Heart left ventricle (tissue), 16 donors: Measurements from ENCODE around the gene FOXN1. TPM values are rescaled to one million over a fixed set of nuclear protein-coding genes. Genes with fewer than 3 reads are reported as not detected.
"Not testable (repeated sequence)": the region's sequence is repeated elsewhere in the genome, so short reads cannot be mapped to it uniquely, and the experiment has no call there.

Experiments
- ATAC-seq, 4 donors: fragments of 200-7000 bp; cut with Tn5 transposase; one replicate each; pipeline ENCODE4 v1.9.1; 2020 to 2022; ENCODE audit warnings: moderate library complexity in 4 of 4, mild to moderate bottlenecking in 3 of 4, moderate number of reproducible peaks in 1 of 4
- DNase-seq, 5 donors: peaks; one replicate each; pipeline ENCODE4 v3.0.0-alpha.2; 2020
- H3K27ac ChIP-seq, 12 donors: fragments of 200-600 bp; sonication (generic) in 4 of 12; one replicate each; pipeline versions ENCODE4 v1.5.0 to v1.8.0; 2016 to 2022; ENCODE audit warnings: mild to moderate bottlenecking in 2 of 12
- H3K27me3 ChIP-seq, 9 donors: fragments of 200-600 bp; sonication (generic) in 2 of 9; one replicate each; pipeline versions ENCODE4 v1.5.1 to v1.8.0; 2016 to 2022; ENCODE audit warnings: mild to moderate bottlenecking in 3 of 9
- H3K36me3 ChIP-seq, 9 donors: fragments of 200-600 bp; sonication (generic) in 2 of 9; one replicate each; pipeline versions ENCODE4 v1.5.0 to v1.8.0; 2018 to 2022; ENCODE audit warnings: mild to moderate bottlenecking in 2 of 9
- H3K4me1 ChIP-seq, 12 donors: fragments of 200-600 bp; sonication (generic) in 4 of 12; one replicate each; pipeline versions ENCODE4 v1.5.0 to v1.8.0; 2016 to 2022; ENCODE audit warnings: mild to moderate bottlenecking in 3 of 12
- H3K4me3 ChIP-seq, 12 donors: fragments of 200-600 bp; sonication (generic) in 4 of 12; one replicate each; pipeline versions ENCODE4 v1.5.0 to v1.8.0; 2017 to 2022; ENCODE audit warnings: mild to moderate bottlenecking in 9 of 12, moderate library complexity in 4 of 12
- H3K9me3 ChIP-seq, 12 donors: fragments of 200-600 bp; sonication (generic) in 4 of 12; one replicate each; pipeline versions ENCODE4 v1.5.0 to v1.8.0; 2016 to 2022; ENCODE audit warnings: mild to moderate bottlenecking in 1 of 12
- CTCF ChIP-seq, 12 donors: fragments of 200-600 bp; sonication (generic) in 4 of 12; IDR thresholded peaks; one replicate each; pipeline versions ENCODE4 v1.5.0 to v1.8.0; 2018 to 2022; ENCODE audit warnings: antibody characterized with exemption in 12 of 12, mild to moderate bottlenecking in 5 of 12
- POLR2A ChIP-seq, 2 donors: fragments of 450-650 bp; IDR thresholded peaks; one replicate each; pipeline ENCODE4 v1.6.1; 2017; ENCODE audit warnings: antibody characterized with exemption in 2 of 2, mild to moderate bottlenecking in 2 of 2, moderate library complexity in 2 of 2
- WGBS, 4 donors: extraction: QIAGEN DNeasy Blood & Tissue Kit in 2 of 4; methylation state at CpG; one replicate each; pipeline versions ENCODE4 v1.1.5 to v1.1.7; 2013 to 2018; 5-methylcytosine and 5-hydroxymethylcytosine counted together
- intact Hi-C, 10 donors: fragments of 100-400 bp; cut with DNase I; formaldehyde crosslinking; loops; one replicate each; pipeline versions ENCODE4 v1.11.1 to v1.14.2; 2022
- polyA plus RNA-seq, 2 donors: library from polyadenylated mRNA; stranded (reverse); fragments of 200-250 nt; gene quantifications; one replicate each; pipeline ENCODE4 v1.2.3, GENCODE V29; 2013
- total RNA-seq, 9 donors: library from RNA; depleted of rRNA in 2 of 9; stranded (reverse); fragments of >200 nt in 2 of 9; fragmentation: NEBNext Ultra II Directional in 3 of 9; extraction: Animal tissue kit (Norgen Biotek cat#: 25700) in 3 of 9; gene quantifications; one replicate each; pipeline versions ENCODE4 v1.1.0 to v1.2.4, GENCODE V29; 2016 to 2023
- donor health status: ischemic (EF 13 %, LVEDD 7.1; RV severe dilation, severe dysfunction).
- donor health status: healthy with polysubstance abuse.
- donor health status: DM: no; HTN: yes; CAD: no.
- donor health status: DM: no; HTN: no; CAD: no.
- donor health status: ischemic (EF 25% LVEDD 6.9; RV normal size, moderate dysfunction).
- donor health status: ischemic (EF 25% LVEDD 5.7; RV mildly dilated, moderate dysfunction).
- donor health status: healthy.
- donor health status: DM: yes; HTN: yes; CAD: no.
- donor health status: ischemic (EF 35%, LVEDD 5.7; RV mildly dilated, moderate dysfunction).
- donor health status: nonischemic (EF 11% LVEDD 7.7; RV severe dilation, severe dysfunction).
- donor health status: DM: yes; HTN: yes; CAD: no.
- donor health status: PGD.
- donor health status: ischemic (EF 29% LVEDD 5.4; RV normal size, mild dysfunction).
- donor health status: nonischemic (EF 23%, LVEDD 6.1; RV moderate dilation, normal function).

Gene FOXN1
- total and polyA plus RNA-seq, 11 donors: not detected

GRCh38 chr17:28574526-28574925, 68.4 kb downstream of the FOXN1 start:
- peak in 1 of 5 donors; percentile 51 for DNase-seq

GRCh38 chr17:28575126-28575795, 69.1 kb downstream of the FOXN1 start:
- Histone ChIP-seq H3K4me1 (peaks cover 0 to 48% (median 20%) of the 10 kb centered on the region in 12 donors), H3K9me3 (no peaks in the 10 kb centered on the region), H3K36me3 (peaks cover 0 to 12% (median 3%) of the 10 kb centered on the region in 9 donors), H3K4me3 (peak overlapping the region in 5 of 12 donors; percentile 44 to 55 (median 47)), H3K27me3 (no peaks in the 10 kb centered on the region), H3K27ac (peak overlapping the region in 9 of 12 donors; percentile 41 to 84 (median 72))
- intact Hi-C loops: loop anchor here in 1 of 10 donors (2.0 kb wide), 1 partner anchor 26 kb away; no protein-coding TSS in a partner anchor
- DNase-seq (peak; percentile 76 to 94 (median 87)), ATAC-seq (peak; percentile 72 to 76 (median 74))
- WGBS, 4 donors: 57 to 85% (median 71%) methylated on average over 10 to 14 of the region's 14 CpGs
- TF ChIP-seq POLR2A (IDR thresholded peaks at IDR 0.05) (no peak), CTCF (IDR thresholded peaks at IDR 0.05) (peak in 10 of 12 donors; percentile 8 to 52 (median 30))

More at GRCh38 chr17:28574526-28574925, 68.4 kb downstream of the FOXN1 start:
- intact Hi-C loops: loop anchor here in 2 of 10 donors (2.0 to 5.0 kb wide), 2 partner anchors 26 to 73 kb away; partner anchors contain the start of gene BLTP2 (in 1 of the 2)
- Histone ChIP-seq H3K4me1 (peaks cover 0 to 55% (median 28%) of the 10 kb centered on the region in 12 donors), H3K27ac (peak overlapping the region in 5 of 12 donors; percentile 34 to 74 (median 59)), H3K9me3 (no peaks in the 10 kb centered on the region), H3K27me3 (no peaks in the 10 kb centered on the region), H3K4me3 (peak overlapping the region in 1 of 12 donors; percentile 31), H3K36me3 (peaks cover 0 to 12% (median 3%) of the 10 kb centered on the region in 9 donors)
- WGBS, 4 donors: 53 to 74% (median 63%) methylated on average over 4 to 7 of the region's 7 CpGs
- TF ChIP-seq CTCF (IDR thresholded peaks at IDR 0.05) (no peak), POLR2A (IDR thresholded peaks at IDR 0.05) (no peak)
- no peak for ATAC-seq

GRCh38 chr17:28576016-28576415, 69.9 kb downstream of the FOXN1 start:
- H3K9me3 ChIP-seq, ATAC-seq, H3K27me3 ChIP-seq, DNase-seq, intact Hi-C loops: not testable (repeated sequence)
- 41 to 58% (median 55%) methylated on average over 3 of the region's 3 CpGs for WGBS, 4 donors
- Histone ChIP-seq H3K4me3 (peak overlapping the region in 10 of 12 donors; percentile 4 to 55 (median 45)), H3K36me3 (peaks cover 0 to 12% (median 3%) of the 10 kb centered on the region in 9 donors), H3K4me1 (peaks cover 0 to 44% (median 18%) of the 10 kb centered on the region in 12 donors), H3K27ac (peak overlapping the region in 10 of 12 donors; percentile 17 to 84 (median 72))

- peak; percentile 87 to 94 (median 90) for ATAC-seq
- H3K36me3 ChIP-seq: peaks cover 0 to 12% (median 3%) of the 10 kb centered on the region in 9 donors
- peaks cover 0 to 41% (median 16%) of the 10 kb centered on the region in 12 donors for H3K4me1 ChIP-seq
- H3K9me3 ChIP-seq: no peaks in the 10 kb centered on the region
- WGBS, 4 donors: 6 to 17% (median 9%) methylated on average over 6 to 26 of the region's 26 CpGs
- no peaks in the 10 kb centered on the region for H3K27me3 ChIP-seq
- intact Hi-C loops: no loop called here
- H3K27ac ChIP-seq: peak within 1 kb of the TSS in 10 of 12 donors; percentile 51 to 84 (median 72)
- TF ChIP-seq CTCF (IDR thresholded peaks at IDR 0.05) (no peak), POLR2A (IDR thresholded peaks at IDR 0.05) (peak; percentile 94 to 96)
- peak within 1 kb of the TSS in 11 of 12 donors; percentile 21 to 56 (median 45) for H3K4me3 ChIP-seq
- peak; percentile 95 to 99 (median 98) for DNase-seq
Observed at GRCh38 chr17:28576758-28577465, 70.8 kb downstream of the FOXN1 start, which contains the start of gene ALDOC. Gene ALDOC (minus strand): TSS chr17:28576895. CDS start chr17:28575532, 1,363 bp downstream.
